Measurements from ENCODE around the gene GABARAPL1. TPM values are rescaled to one million over a fixed set of nuclear protein-coding genes. Genes with fewer than 3 reads are reported as not detected.

The GABARAPL1 gene
- total RNA-seq, 1 experiment from 2014 or later, result 24.1 TPM

DNA sequence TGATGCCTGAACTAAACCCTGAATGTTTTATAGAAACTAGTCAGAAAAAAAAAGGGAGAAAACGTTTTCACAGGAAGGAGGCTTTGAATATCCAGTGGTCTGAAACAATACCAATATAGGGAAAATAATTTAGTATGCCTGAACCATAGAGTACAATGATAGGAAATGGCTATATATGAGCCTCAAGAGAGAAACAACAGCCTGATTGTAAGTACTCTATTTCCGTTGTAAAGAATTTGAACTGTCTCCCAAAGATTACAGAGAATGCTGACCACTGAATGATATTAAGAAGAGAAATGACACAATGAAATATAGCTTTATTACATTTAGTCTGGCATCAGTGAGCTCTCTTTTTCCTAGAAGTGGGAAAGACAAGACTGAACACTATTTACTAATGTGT is 5.5 kb upstream of the GABARAPL1 start:
- in situ Hi-C loops (cut with HindIII; ENCODE audit: low pct_unique_long_range_greater_than_20kb, low sequenced_read_pairs), result no loop called here
- POLR2A ChIA-PET, result interaction anchor here (0.8 kb wide), 1 partner anchor 15 kb away, joined by 3 read pairs; no protein-coding TSS in a partner anchor
- CTCF ChIA-PET, result no interaction called here

GRCh38 chr12:10210225-10210624 is 2.5 kb upstream of the GABARAPL1 start:
- POLR2A ChIA-PET, result interaction anchor here (0.7 kb wide), 1 partner anchor 15 kb away, joined by 3 read pairs; no protein-coding TSS in a partner anchor
- no peak for TF ChIP-seq POLR2AphosphoS5 (IDR thresholded peaks at IDR 0.05; ENCODE audit: low read depth, low read length)
- TF ChIP-seq CTCF (IDR thresholded peaks at IDR 0.05), result no peak
- no peak for TF ChIP-seq SIN3A (IDR thresholded peaks at IDR 0.05; ENCODE audit: borderline replicate concordance, insufficient read depth, low read depth, low read length)
- TF ChIP-seq, protein P1, sequence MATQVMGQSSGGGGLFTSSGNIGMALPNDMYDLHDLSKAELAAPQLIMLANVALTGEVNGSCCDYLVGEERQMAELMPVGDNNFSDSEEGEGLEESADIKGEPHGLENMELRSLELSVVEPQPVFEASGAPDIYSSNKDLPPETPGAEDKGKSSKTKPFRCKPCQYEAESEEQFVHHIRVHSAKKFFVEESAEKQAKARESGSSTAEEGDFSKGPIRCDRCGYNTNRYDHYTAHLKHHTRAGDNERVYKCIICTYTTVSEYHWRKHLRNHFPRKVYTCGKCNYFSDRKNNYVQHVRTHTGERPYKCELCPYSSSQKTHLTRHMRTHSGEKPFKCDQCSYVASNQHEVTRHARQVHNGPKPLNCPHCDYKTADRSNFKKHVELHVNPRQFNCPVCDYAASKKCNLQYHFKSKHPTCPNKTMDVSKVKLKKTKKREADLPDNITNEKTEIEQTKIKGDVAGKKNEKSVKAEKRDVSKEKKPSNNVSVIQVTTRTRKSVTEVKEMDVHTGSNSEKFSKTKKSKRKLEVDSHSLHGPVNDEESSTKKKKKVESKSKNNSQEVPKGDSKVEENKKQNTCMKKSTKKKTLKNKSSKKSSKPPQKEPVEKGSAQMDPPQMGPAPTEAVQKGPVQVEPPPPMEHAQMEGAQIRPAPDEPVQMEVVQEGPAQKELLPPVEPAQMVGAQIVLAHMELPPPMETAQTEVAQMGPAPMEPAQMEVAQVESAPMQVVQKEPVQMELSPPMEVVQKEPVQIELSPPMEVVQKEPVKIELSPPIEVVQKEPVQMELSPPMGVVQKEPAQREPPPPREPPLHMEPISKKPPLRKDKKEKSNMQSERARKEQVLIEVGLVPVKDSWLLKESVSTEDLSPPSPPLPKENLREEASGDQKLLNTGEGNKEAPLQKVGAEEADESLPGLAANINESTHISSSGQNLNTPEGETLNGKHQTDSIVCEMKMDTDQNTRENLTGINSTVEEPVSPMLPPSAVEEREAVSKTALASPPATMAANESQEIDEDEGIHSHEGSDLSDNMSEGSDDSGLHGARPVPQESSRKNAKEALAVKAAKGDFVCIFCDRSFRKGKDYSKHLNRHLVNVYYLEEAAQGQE (IDR thresholded peaks at IDR 0.05; ENCODE audit: insufficient read depth in 1 of 2, low read depth in 2 of 2, low read length in 1 of 2), result no peak
- no peak for TF ChIP-seq TCF7L2 (IDR thresholded peaks at IDR 0.05; ENCODE audit: low read depth, low read length)
- BruUV-seq (replicated peaks), result no TSS peak
- Histone ChIP-seq H3K27me3 (ENCODE audit: control insufficient read depth, insufficient read depth, low read length) (no peaks in the 10 kb centered on the region), H3K9me3 (ENCODE audit: control insufficient read depth, insufficient read depth, low read depth, low read length) (no peaks in the 10 kb centered on the region), H3K27ac (ENCODE audit: low read length) (no peak overlapping the region), H3K4me1 (ENCODE audit: control insufficient read depth, insufficient read depth, low read length) (no peaks in the 10 kb centered on the region; the same call in 1 of the 2 replicates), H3K36me3 (ENCODE audit: control insufficient read depth, insufficient read depth, low read length) (peaks cover 7% of the 10 kb centered on the region; the same call in 1 of the 2 replicates), H3K4me3 (ENCODE audit: low read depth in 2 of 2, low read length in 2 of 2) (no peak overlapping the region)
- in situ Hi-C loops (cut with HindIII; ENCODE audit: low pct_unique_long_range_greater_than_20kb, low sequenced_read_pairs) (no loop called here), intact Hi-C loops (cut with micrococcal nuclease; ENCODE audit: unreplicated experiment) (no loop called here)
- CTCF ChIA-PET, result interaction anchor here (0.7 kb wide), 1 partner anchor 57 kb away, joined by 7 read pairs; no protein-coding TSS in a partner anchor
- DNase-seq (ENCODE audit: low read depth, low spot score), result no peak
- no peak for ATAC-seq

More for the DNA sequence above, 5.5 kb upstream of the GABARAPL1 start:
- no TSS peak for BruUV-seq (replicated peaks)
- Histone ChIP-seq H3K4me3 (ENCODE audit: low read depth in 2 of 2, low read length in 2 of 2) (no peak overlapping the region), H3K27me3 (ENCODE audit: control insufficient read depth, insufficient read depth, low read length) (no peaks in the 10 kb centered on the region), H3K36me3 (ENCODE audit: control insufficient read depth, insufficient read depth, low read length) (no peaks in the 10 kb centered on the region), H3K4me1 (ENCODE audit: control insufficient read depth, insufficient read depth, low read length) (no peaks in the 10 kb centered on the region; the same call in 1 of the 2 replicates), H3K27ac (ENCODE audit: low read length) (no peak overlapping the region), H3K9me3 (ENCODE audit: control insufficient read depth, insufficient read depth, low read depth, low read length) (no peaks in the 10 kb centered on the region)
- TF ChIP-seq, protein P1 (IDR thresholded peaks at IDR 0.05; ENCODE audit: insufficient read depth in 1 of 2, low read depth in 2 of 2, low read length in 1 of 2), result no peak
- TF ChIP-seq CTCF (IDR thresholded peaks at IDR 0.05) (no peak), TCF7L2 (IDR thresholded peaks at IDR 0.05; ENCODE audit: low read depth, low read length) (no peak), POLR2AphosphoS5 (IDR thresholded peaks at IDR 0.05; ENCODE audit: low read depth, low read length) (no peak), SIN3A (IDR thresholded peaks at IDR 0.05; ENCODE audit: borderline replicate concordance, insufficient read depth, low read depth, low read length) (no peak)
- DNase-seq (ENCODE audit: low read depth, low spot score) (no peak), ATAC-seq (no peak)
- intact Hi-C loops (cut with micrococcal nuclease; ENCODE audit: unreplicated experiment), result no loop called here

Data from Panc1 (cell line).